SK-N-MC (cell line): ENCODE data around the gene TRIM34.
A peak's percentile ranks its signal among the peaks of the same experiment; 100 is the strongest.
"Not testable (repeated sequence)": the region's sequence is repeated elsewhere in the genome, so short reads cannot be mapped to it uniquely, and the experiment has no call there.

Experiments used
- DNase-seq: peaks from one replicate; pipeline ENCODE4 v3.0.0-alpha.2; 2011; ENCODE audit warnings: low read depth, low spot score
- H3K27ac ChIP-seq: fragments of 200-600 bp; sonication (generic); 2 replicates; pipeline ENCODE4 v1.5.1; 2016; ENCODE audit warnings: mixed run types
- H3K36me3 ChIP-seq: fragments of 200-600 bp; sonication (generic); 2 replicates; pipeline ENCODE4 v1.6.1; 2017; ENCODE audit warnings: antibody characterized with exemption, low read length, mixed read lengths; ENCODE audit not compliant: insufficient read depth
- H3K4me3 ChIP-seq: fragments of 200-600 bp; sonication (generic); 2 replicates; pipeline ENCODE4 v1.5.1; 2016
- H3K9ac ChIP-seq: fragments of 200-600 bp; sonication (generic); 2 replicates; pipeline ENCODE4 v1.8.0; 2017; ENCODE audit warnings: mixed run types, mixed read lengths; ENCODE audit not compliant: insufficient read length
- H3K9me3 ChIP-seq: fragments of 200-600 bp; sonication (generic); 2 replicates; pipeline ENCODE4 v1.6.1; 2017; ENCODE audit warnings: low read depth, mild to moderate bottlenecking, antibody characterized with exemption, low read length, moderate library complexity, mixed read lengths
- EZH2 ChIP-seq: fragments of 200-600 bp; sonication (generic); IDR thresholded peaks from one replicate; pipeline ENCODE4 v1.6.1; 2017; ENCODE audit warnings: antibody characterized with exemption
- FOXP2 ChIP-seq: optimal IDR thresholded peaks from 2 replicates; pipeline ENCODE3; 2011; ENCODE audit warnings: mild to moderate bottlenecking, moderate library complexity; ENCODE audit not compliant: insufficient read depth; ENCODE audit errors: extremely low read length, control extremely low read depth
- POLR2AphosphoS5 ChIP-seq: IDR thresholded peaks from 2 replicates; pipeline ENCODE4 v1.6.1; 2012; ENCODE audit warnings: mild to moderate bottlenecking, low read depth, low read length, borderline replicate concordance

Gene TRIM34

GRCh38 chr11:5684646-5685362, 60.0 kb downstream of the TRIM34 start, which contains the start of gene TRIM5:
Gene TRIM5 (minus strand): TSS chr11:5685074. CDS start chr11:5680177, 4,897 bp downstream.
- H3K36me3 ChIP-seq, result no peaks in the 10 kb centered on the region; the same call in 1 of the 2 replicates
- H3K9ac ChIP-seq, result peak within 1 kb of the TSS; percentile 89
- H3K27ac ChIP-seq, result peak within 1 kb of the TSS; percentile 95
- peak; percentile 86 for DNase-seq
- H3K4me3 ChIP-seq, result peak within 1 kb of the TSS; percentile 80
- TF ChIP-seq POLR2AphosphoS5 (peak; percentile 83), EZH2 (no peak), FOXP2 (no peak)
- H3K9me3 ChIP-seq, result no peaks in the 10 kb centered on the region

DNA sequence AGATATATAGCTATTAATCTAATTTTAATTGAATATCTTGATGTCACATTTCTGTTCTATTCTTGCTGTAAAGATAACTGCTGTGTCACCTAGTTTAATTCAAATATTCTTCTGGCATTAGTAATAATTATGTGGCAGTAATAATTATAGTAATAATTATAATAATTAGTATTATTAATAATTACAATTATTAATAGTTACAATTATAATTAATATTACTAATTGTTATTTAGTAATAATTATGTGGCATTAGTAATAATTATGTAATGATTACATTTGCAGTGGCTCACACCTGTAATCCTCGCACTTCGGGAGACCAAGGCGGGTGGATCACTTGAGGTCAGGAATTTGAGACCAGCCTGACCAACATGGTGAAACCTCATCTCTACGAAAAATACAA, 61.6 kb downstream of the TRIM34 start:
- Histone ChIP-seq H3K36me3 (no peaks in the 10 kb centered on the region), H3K9me3 (no peaks in the 10 kb centered on the region), H3K9ac (no peak overlapping the region), H3K27ac (no peak overlapping the region), H3K4me3 (no peak overlapping the region)
- TF ChIP-seq FOXP2 (no peak), EZH2 (no peak)
- no peak for DNase-seq

DNA sequence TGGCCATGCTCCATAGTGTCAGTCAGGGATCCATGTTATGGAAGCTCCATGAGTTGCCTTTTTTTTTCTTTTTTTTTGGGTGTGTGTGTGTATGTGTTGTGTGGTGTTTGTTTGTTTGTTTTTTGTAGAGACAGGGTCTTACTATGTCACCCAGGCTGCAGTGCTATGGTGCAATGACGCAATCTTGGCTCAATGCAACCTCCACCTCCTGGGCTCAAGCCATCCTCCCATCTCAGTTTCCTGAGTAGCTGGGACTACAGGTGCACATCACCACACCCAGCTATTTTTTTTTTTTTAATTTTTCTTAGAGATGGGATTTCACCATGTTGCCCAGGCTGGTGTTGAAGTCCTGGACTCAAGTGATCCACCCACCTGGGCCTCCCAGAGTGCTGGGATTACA, 63.7 kb downstream of the TRIM34 start:
- Histone ChIP-seq H3K9ac (no peak overlapping the region), H3K9me3 (no peaks in the 10 kb centered on the region), H3K27ac (no peak overlapping the region), H3K4me3 (no peak overlapping the region), H3K36me3 (no peaks in the 10 kb centered on the region)
- no peak for TF ChIP-seq POLR2AphosphoS5
- TF ChIP-seq FOXP2, result no peak
- no peak for TF ChIP-seq EZH2
- DNase-seq, result no peak

DNA sequence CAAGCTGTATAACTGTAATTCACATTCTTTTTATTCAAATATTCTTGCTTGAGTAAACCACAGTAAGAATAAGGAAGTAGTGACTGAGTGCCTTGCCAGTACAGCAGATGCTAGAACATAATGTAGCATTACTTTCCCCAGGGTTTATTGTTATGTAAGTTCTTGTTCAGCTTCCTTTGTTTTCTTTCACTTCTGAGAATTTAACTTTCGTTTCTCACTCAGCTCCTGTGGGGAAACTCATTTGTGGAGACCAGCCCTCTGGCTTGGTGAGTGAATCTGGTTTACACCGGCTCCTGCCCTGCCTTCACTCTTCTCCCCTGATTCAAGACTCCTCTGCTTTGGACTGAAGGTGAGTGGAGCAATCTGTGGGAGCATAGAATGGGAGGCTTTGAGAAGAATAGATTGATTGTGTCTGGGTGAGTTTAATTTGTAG, 64.8 kb downstream of the TRIM34 start, which contains the start of gene TRIM22:
TRIM22 (plus strand) TSS at position 240 of the 433 bp plus-strand sequence. CDS start 6,443 bp downstream, outside the sequence.
- H3K4me3 ChIP-seq, result no peak within 1 kb of the TSS
- TF ChIP-seq EZH2 (no peak), POLR2AphosphoS5 (no peak), FOXP2 (no peak)
- no peaks in the 10 kb centered on the region for H3K36me3 ChIP-seq
- no peaks in the 10 kb centered on the region for H3K9me3 ChIP-seq
- peak within 1 kb of the TSS; percentile 4 for H3K9ac ChIP-seq
- no peak within 1 kb of the TSS for H3K27ac ChIP-seq
- no peak for DNase-seq

GRCh38 chr11:5690216-5690615, 65.4 kb downstream of the TRIM34 start:
- H3K9ac ChIP-seq, result no peak overlapping the region
- no peak for DNase-seq
- H3K9me3 ChIP-seq, result no peaks in the 10 kb centered on the region
- H3K36me3 ChIP-seq, result no peaks in the 10 kb centered on the region
- no peak overlapping the region for H3K27ac ChIP-seq
- TF ChIP-seq FOXP2, result no peak
- no peak for TF ChIP-seq POLR2AphosphoS5
- no peak for TF ChIP-seq EZH2
- no peak overlapping the region for H3K4me3 ChIP-seq

- TF ChIP-seq FOXP2 (no peak), EZH2 (no peak), POLR2AphosphoS5 (no peak)
- Histone ChIP-seq H3K27ac (no peak overlapping the region), H3K9ac (no peak overlapping the region), H3K36me3 (no peaks in the 10 kb centered on the region), H3K4me3 (no peak overlapping the region), H3K9me3 (no peaks in the 10 kb centered on the region)
- DNase-seq, result no peak
Measured at GRCh38 chr11:5690736-5691135, 65.9 kb downstream of the TRIM34 start.

- H3K36me3 ChIP-seq, H3K4me3 ChIP-seq, H3K27ac ChIP-seq, H3K9me3 ChIP-seq, H3K9ac ChIP-seq, DNase-seq: not testable (repeated sequence)
Measured at GRCh38 chr11:5691238-5691963, 66.6 kb downstream of the TRIM34 start.

GRCh38 chr11:5691964-5692361, 67.2 kb downstream of the TRIM34 start:
- no peak for DNase-seq
- H3K9ac ChIP-seq, result no peak overlapping the region
- no peaks in the 10 kb centered on the region for H3K36me3 ChIP-seq
- H3K9me3 ChIP-seq, result no peaks in the 10 kb centered on the region
- no peak overlapping the region for H3K27ac ChIP-seq
- no peak overlapping the region for H3K4me3 ChIP-seq
- no peak for TF ChIP-seq POLR2AphosphoS5
- no peak for TF ChIP-seq EZH2
- TF ChIP-seq FOXP2, result no peak
